ENCODE results near the gene UNC93B1.

Gene UNC93B1

DNA sequence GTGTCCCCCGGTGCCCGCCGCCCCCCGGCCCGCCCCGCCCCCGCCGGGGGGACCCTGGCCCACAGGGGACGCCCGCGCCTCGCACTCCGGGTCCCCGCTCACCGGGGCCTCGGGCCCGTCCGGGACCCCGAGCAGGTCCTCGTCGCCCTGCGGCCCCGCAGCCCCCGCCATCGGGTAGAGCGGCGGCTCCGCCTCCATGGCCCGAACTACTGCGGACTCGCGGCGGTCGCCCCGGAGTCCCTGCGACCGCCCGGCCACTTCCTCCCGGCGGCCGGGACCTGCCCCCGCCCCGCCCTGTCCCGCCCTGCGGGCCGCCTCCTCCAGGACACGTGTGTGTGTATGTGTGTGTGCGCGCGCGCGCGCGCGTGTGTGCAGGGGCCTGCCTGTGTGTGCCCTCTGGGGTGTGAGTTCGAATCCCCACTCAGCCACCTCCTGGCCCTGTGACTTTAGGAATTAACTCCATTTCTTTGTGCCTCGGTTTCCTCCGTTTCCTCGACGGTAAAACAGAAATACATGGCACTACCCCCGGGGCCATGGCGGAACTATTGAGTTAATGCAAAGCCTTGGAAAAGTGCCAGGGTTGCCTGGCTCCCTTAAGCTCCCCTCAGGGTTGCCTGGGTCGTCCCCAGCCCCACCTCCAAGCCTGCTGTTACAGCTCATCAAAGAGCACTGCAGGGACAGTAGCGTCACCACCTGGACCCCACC is at the start of gene UNC93B1:
TSS of gene UNC93B1 (minus strand) at position 252 of the 705 bp plus-strand sequence. CDS start at position 198, 54 bp downstream.
- peak; percentile 69 for TF ChIP-seq POLR2A (IDR thresholded peaks at IDR 0.05; ENCODE audit: low read depth, low read length)

DNA sequence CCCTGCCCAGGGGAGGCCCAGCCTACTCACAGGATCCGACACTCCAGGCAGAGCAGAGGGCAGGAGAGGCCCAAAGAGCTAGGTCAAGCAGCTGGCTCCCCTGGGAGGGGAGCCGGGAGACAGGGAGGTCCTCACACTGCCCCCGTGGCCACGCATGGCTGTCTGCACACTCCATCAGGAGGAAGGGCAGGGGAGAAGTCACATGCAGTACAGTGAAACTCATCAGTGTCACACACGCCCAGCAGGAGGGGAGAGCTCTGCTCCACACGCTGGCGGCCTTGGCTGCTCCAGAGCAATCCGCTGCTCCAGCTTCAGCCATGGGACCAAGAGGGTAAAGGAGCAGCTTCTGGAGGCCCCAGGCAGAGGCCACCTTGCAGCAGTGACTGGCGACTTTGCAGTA is 49.2 kb upstream of the UNC93B1 start:
- FAIRE-seq (no peak), DNase-seq (ENCODE audit: insufficient read length, low spot score) (no peak)
- TF ChIP-seq POLR2A (IDR thresholded peaks at IDR 0.05; ENCODE audit: low read depth, low read length), result no peak

More for the DNA sequence above, at the start of gene UNC93B1:
- FAIRE-seq (no peak), DNase-seq (ENCODE audit: insufficient read length, low spot score) (peak; percentile 87)

DNA sequence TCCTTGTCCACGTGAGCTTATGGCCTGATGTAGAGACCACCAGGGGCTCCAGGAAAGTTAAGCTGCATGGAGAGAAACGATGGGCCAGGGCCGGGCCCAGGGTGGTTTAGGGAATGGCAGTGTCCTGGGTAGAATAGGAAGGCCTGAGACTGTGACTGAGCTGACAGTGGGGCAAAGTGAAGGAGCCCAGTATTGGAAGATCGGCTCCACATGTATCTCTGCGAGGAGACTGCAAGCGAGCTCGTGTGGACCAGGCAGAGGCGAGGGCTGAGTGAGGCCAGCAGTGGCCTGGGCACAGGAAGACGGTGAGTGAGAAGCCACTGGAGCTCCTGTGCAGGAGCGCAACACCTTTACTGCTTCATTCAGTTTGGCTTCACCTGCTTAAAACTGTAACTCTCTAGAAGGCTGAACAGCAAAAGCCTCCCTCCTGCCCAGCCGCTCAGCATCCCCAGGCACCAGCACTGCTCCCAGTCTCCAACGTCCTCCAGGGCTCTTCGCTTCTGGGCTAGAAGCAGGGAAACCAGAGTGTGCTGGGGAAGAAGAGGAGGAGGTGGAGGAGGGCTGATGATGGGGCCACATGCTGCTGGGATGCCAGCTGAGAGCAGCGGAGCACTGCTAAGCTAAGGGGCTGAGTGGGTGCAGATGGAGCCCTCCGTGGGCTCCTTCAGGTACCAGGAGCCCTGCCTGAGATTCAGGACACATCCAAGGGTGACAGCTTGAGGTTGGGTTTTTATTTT is 48.4 kb upstream of the UNC93B1 start:
- TF ChIP-seq POLR2A (IDR thresholded peaks at IDR 0.05; ENCODE audit: low read depth, low read length), result no peak
- FAIRE-seq (no peak), DNase-seq (ENCODE audit: insufficient read length, low spot score) (no peak)

GRCh38 chr11:68051191-68052136 is 47.6 kb upstream of the UNC93B1 start:
- DNase-seq (ENCODE audit: insufficient read length, low spot score) (no peak), FAIRE-seq (no peak)
- no peak for TF ChIP-seq POLR2A (IDR thresholded peaks at IDR 0.05; ENCODE audit: low read depth, low read length)

DNA sequence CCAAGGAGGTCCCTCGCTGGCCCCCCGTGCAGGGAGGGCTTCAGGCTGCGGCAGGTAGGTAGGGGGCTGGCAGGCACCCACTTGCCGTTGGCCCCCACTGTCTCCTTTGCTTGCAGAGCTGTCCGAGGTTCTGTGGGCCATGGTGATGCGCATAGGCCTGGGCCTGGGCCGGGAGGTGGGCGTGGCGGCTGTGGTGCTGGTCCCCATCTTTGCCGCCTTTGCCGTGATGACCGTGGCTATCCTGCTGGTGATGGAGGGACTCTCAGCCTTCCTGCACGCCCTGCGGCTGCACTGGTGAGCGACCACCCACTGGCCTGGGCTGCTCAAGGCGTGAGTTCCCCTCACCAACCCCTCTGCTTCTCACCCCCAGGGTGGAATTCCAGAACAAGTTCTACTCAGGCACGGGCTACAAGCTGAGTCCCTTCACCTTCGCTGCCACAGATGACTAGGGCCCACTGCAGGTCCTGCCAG is 46.5 kb upstream of the UNC93B1 start:
- DNase-seq (ENCODE audit: insufficient read length, low spot score), result no peak
- TF ChIP-seq POLR2A (IDR thresholded peaks at IDR 0.05; ENCODE audit: low read depth, low read length), result no peak
- no peak for FAIRE-seq

DNA sequence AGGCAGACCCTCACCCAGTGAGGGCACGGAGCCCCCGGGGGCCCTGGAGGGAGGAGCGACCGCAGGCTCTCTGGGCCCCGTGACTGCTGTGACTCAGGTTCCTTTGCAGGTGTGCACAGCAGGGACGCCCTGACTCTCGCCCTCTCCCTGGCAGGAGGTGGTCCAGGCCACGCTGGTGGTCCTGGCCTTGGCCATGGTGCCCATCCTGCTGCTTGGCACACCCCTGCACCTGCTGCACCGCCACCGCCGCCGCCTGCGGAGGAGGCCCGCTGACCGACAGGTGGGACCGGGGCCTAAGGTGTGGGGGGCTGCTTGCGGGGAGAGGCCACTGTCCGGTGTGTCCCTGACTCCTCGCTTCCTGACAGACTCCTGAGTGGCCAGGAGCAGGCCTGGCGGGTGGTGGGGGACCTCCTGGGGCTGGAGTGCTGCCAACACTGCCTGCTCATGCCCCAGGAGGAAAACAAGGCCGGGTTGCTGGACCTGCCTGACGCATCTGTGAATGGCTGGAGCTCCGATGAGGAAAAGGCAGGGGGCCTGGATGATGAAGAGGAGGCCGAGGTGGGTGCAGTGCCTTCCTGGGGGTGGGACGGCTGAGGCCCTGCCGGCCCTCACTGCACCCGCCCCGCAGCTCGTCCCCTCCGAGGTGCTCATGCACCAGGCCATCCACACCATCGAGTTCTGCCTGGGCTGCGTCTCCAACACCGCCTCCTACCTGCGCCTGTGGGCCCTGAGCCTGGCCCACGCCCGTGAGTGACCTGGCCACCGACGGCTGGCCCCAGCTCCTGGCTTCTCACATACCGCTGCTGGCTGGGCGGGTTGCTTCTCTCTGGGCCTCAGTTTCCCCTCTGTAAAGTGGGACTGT is 45.8 kb upstream of the UNC93B1 start:
- no peak for TF ChIP-seq POLR2A (IDR thresholded peaks at IDR 0.05; ENCODE audit: low read depth, low read length)
- FAIRE-seq (no peak), DNase-seq (ENCODE audit: insufficient read length, low spot score) (no peak)

DNA sequence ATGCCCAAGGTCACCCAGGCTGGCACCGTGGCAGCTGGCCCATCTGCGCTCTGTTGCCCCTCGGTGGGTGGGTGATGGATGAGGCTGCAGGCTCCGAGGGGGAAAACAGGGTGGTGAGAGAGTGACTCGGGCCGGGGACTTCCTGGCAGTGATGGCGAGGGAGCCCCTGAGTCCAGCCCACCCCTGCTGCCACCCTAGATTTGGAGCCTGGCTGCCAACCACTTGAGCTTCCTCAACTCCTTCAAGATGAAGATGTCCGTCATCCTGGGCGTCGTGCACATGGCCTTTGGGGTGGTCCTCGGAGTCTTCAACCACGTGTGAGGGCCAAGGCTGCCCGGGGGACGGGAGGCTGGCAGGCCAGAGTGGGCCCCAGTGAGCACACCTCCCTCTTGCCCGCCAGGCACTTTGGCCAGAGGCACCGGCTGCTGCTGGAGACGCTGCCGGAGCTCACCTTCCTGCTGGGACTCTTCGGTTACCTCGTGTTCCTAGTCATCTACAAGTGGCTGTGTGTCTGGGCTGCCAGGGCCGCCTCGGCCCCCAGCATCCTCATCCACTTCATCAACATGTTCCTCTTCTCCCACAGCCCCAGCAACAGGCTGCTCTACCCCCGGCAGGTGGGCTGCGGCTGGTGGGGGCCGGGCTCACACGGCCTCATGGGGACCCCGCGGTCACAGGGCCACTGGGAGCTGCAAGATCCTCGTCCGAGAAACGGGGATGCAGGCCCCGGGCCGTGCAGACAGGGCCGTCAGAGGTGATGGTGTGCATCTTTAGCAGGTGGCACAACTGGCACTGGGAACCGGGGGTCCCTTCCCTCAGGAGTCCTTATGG is 45.0 kb upstream of the UNC93B1 start:
- FAIRE-seq, result no peak

GRCh38 chr11:68047437-68048290 is 43.8 kb upstream of the UNC93B1 start:
- DNase-seq (ENCODE audit: insufficient read length, low spot score) (no peak), FAIRE-seq (no peak)
- TF ChIP-seq POLR2A (IDR thresholded peaks at IDR 0.05; ENCODE audit: low read depth, low read length), result no peak

More for the DNA sequence above, 45.0 kb upstream of the UNC93B1 start:
- DNase-seq (ENCODE audit: insufficient read length, low spot score), result no peak
- TF ChIP-seq POLR2A (IDR thresholded peaks at IDR 0.05; ENCODE audit: low read depth, low read length), result no peak

DNA sequence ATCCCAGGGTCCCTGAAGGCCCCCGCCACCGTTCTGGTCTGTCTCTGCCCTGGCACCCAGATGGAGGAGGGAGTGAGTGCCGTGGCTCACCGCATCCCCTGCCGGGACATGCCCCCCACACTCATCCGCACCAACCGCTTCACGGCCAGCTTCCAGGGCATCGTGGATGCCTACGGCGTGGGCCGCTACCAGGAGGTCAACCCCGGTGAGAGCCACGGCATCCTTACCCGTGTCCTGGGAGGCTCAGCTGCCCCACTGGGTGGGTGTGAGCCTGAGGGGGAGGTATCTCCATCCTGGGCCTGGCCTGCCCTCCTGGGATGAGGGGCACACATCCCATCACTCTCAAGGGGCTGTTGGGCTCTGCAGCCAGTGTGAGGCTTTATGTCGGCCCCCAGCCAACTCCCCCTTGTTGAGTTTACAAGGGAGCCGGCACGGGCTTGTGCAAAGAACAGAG is 41.0 kb upstream of the UNC93B1 start:
- no peak for FAIRE-seq
- TF ChIP-seq POLR2A (IDR thresholded peaks at IDR 0.05; ENCODE audit: low read depth, low read length), result no peak
- DNase-seq (ENCODE audit: insufficient read length, low spot score), result no peak

DNA sequence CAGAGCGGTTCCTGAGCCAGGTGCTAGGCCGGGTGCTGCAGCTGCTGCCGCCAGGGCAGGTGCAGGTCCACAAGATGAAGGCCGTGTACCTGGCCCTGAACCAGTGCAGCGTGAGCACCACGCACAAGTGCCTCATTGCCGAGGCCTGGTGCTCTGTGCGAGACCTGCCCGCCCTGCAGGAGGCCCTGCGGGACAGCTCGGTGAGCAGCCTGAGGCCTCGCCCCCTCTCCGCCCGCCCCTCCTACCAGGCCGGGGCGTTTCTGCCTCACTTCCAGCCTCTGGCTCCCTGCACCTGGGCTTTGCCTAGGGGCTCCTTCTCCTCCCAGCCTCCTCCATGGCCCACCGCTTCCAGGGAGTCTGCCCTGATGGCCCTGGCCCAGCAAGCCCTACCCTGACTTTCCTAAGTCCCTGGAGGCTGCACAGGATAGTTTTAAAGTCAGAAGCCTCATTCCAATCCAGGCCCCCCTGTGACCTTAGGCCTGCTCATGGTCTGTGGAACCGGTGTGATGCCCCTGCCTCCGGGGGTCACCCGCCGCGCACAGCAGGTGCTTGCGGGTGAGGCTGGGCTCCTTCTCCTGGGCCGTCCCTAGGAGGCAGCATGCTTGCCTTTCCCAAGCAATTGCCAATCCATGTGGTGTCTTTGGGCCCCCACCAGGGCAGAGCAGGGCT is 40.4 kb upstream of the UNC93B1 start:
- TF ChIP-seq POLR2A (IDR thresholded peaks at IDR 0.05; ENCODE audit: low read depth, low read length), result no peak
- FAIRE-seq (no peak), DNase-seq (ENCODE audit: insufficient read length, low spot score) (no peak)

Data from H54 (cell line).